HG02943 (cell line): ENCODE data around the gene KCNQ1OT1.

Source experiments
- ATAC-seq: cut with Tn5 transposase; IDR thresholded peaks from one replicate; pipeline ENCODE4 v1.9.1; 2021; ENCODE audit warnings: mild to moderate bottlenecking, low read depth, moderate library complexity; ENCODE audit not compliant: unreplicated experiment

Gene KCNQ1OT1

GRCh38 chr11:2699531-2700414, at the start of gene KCNQ1OT1:
Gene KCNQ1OT1, minus strand, starts transcription at chr11:2699994.
- peak; percentile 91 for ATAC-seq

GRCh38 chr11:2748814-2749554, 49.2 kb upstream of the KCNQ1OT1 start:
- ATAC-seq, result no peak

- ATAC-seq, result no peak
Measured at GRCh38 chr11:2748061-2748813, 48.4 kb upstream of the KCNQ1OT1 start.

GRCh38 chr11:2747248-2748027, 47.6 kb upstream of the KCNQ1OT1 start:
- ATAC-seq, result no peak

GRCh38 chr11:2746401-2747247, 46.8 kb upstream of the KCNQ1OT1 start:
- no peak for ATAC-seq

- ATAC-seq, result no peak
Measured at GRCh38 chr11:2745511-2745910, 45.7 kb upstream of the KCNQ1OT1 start.

- ATAC-seq, result no peak
Measured at GRCh38 chr11:2744166-2744565, 44.4 kb upstream of the KCNQ1OT1 start.

- no peak for ATAC-seq
Measured at GRCh38 chr11:2743427-2744110, 43.8 kb upstream of the KCNQ1OT1 start.

GRCh38 chr11:2742611-2743426, 43.0 kb upstream of the KCNQ1OT1 start:
- no peak for ATAC-seq

- ATAC-seq, result no peak
Measured at GRCh38 chr11:2742201-2742600, 42.4 kb upstream of the KCNQ1OT1 start.

GRCh38 chr11:2741377-2742131, 41.8 kb upstream of the KCNQ1OT1 start:
- no peak for ATAC-seq

GRCh38 chr11:2741006-2741376, 41.2 kb upstream of the KCNQ1OT1 start:
- no peak for ATAC-seq

GRCh38 chr11:2740275-2740940, 40.6 kb upstream of the KCNQ1OT1 start:
- no peak for ATAC-seq

GRCh38 chr11:2739531-2740274, 39.9 kb upstream of the KCNQ1OT1 start:
- no peak for ATAC-seq

- ATAC-seq, result no peak
Measured at GRCh38 chr11:2738551-2739431, 39.0 kb upstream of the KCNQ1OT1 start.
